ENCODE measurements around the gene VPS35L. TPM values are rescaled to one million over a fixed set of nuclear protein-coding genes. Genes with fewer than 3 reads are reported as not detected.

The VPS35L gene
- total and polyA plus RNA-seq, 5 donors from 2014 or later, result 29.9 to 34.6 (median 33.7) TPM

DNA sequence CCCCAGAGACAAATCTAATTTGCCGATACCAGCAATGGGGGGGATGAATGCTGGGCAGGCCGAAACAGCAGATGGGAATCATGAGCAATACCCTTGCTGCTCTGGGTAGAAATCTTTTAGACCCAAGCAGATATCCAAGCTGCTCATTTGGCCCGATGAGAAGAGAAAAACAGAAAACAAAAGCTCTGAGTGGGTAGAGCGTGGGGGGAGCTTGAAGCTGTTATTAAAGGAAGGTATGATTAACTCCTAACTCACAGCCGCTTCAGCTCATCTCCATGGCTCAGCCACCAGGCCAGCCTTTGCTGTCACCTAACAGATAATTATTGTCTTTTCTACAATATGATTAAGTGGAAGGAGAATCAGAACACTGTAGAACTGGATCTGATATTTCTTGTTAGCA, 58.3 kb downstream of the VPS35L start:
- no peak overlapping the region for H3K27ac ChIP-seq (ENCODE audit: insufficient read depth, low read length, poor library complexity, severe bottlenecking)
- H3K36me3 Mint-ChIP-seq, result peaks cover 45% of the 10 kb centered on the region
- H3K27me3 ChIP-seq (ENCODE audit: control insufficient read depth, insufficient read depth, low read length), result no peaks in the 10 kb centered on the region
- no peak overlapping the region for H3K4me3 Mint-ChIP-seq
- no peaks in the 10 kb centered on the region for H3K4me1 Mint-ChIP-seq
- no peaks in the 10 kb centered on the region for H3K4me1 ChIP-seq (ENCODE audit: control insufficient read depth, insufficient read depth, low read length, poor library complexity, severe bottlenecking)
- H3K27me3 Mint-ChIP-seq, result no peaks in the 10 kb centered on the region
- H3K9me3 ChIP-seq (ENCODE audit: control insufficient read depth in 2 of 2, low read length in 2 of 2), result no peaks in the 10 kb centered on the region
- peak overlapping the region in 1 of 3 donors; percentile 68 for H3K27ac Mint-ChIP-seq
- ATAC-seq (ENCODE audit: low read depth in 2 of 2), result no peak
- peaks cover 0 to 2% (median 0%) of the 10 kb centered on the region in 7 donors for H3K9me3 Mint-ChIP-seq
- no peak overlapping the region for H3K4me3 ChIP-seq (ENCODE audit: low read depth, low read length)
- H3K36me3 ChIP-seq (ENCODE audit: control insufficient read depth, insufficient read depth, low read length), result peaks cover 25% of the 10 kb centered on the region
- DNase-seq, result no peak

DNA sequence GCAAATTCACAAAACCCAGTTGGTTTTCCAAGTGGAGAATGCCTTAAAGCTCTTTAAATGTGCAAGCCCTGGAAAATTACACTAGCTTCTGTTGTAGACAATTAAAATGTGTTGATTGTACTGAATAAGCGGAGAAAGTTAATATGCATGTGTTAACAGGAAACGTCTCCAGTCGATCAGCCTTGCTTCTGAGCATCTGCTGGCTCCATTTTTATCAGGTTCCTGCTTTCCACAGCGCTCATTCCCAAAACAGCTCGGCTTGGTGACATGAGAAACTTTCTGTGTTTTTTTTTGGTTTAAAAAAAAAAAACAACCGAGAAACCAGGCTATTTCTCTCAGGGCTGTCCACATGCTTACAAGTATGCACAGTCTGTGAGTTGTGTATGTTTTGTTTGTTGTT, 60.7 kb downstream of the VPS35L start:
- no peaks in the 10 kb centered on the region for H3K9me3 ChIP-seq (ENCODE audit: control insufficient read depth in 2 of 2, low read length in 2 of 2)
- H3K4me1 ChIP-seq (ENCODE audit: control insufficient read depth, insufficient read depth, low read length, poor library complexity, severe bottlenecking), result no peaks in the 10 kb centered on the region
- H3K27me3 ChIP-seq (ENCODE audit: control insufficient read depth, insufficient read depth, low read length), result no peaks in the 10 kb centered on the region
- H3K4me3 Mint-ChIP-seq, result no peak overlapping the region
- ATAC-seq (ENCODE audit: low read depth in 2 of 2), result no peak
- DNase-seq, result no peak
- no peak overlapping the region for H3K27ac Mint-ChIP-seq
- peaks cover 8% of the 10 kb centered on the region for H3K36me3 ChIP-seq (ENCODE audit: control insufficient read depth, insufficient read depth, low read length)
- no peak overlapping the region for H3K4me3 ChIP-seq (ENCODE audit: low read depth, low read length)
- H3K4me1 Mint-ChIP-seq, result no peaks in the 10 kb centered on the region
- no peak overlapping the region for H3K27ac ChIP-seq (ENCODE audit: insufficient read depth, low read length, poor library complexity, severe bottlenecking)
- H3K27me3 Mint-ChIP-seq, result no peaks in the 10 kb centered on the region
- H3K36me3 Mint-ChIP-seq, result peaks cover 38% of the 10 kb centered on the region
- no peaks in the 10 kb centered on the region for H3K9me3 Mint-ChIP-seq

DNA sequence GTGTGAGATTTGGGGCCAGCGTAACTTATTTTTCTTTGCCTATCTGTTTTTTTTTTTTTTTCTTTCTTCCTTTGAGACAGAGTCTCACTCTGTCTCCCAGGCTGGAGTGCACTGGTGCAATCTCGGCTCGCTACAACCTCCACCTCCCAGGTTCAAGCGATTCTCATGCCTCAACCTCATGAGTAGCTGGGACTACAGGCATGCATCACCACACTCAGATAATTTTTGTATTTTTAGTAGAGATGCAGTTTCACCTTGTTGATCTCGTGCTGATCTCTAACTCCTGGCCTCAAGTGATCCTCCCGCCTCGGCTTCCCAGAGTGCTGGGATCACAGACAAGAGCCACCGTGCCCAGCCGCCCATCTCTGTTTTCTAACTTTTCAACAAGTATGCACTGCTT, 63.4 kb downstream of the VPS35L start:
- H3K9me3 ChIP-seq (ENCODE audit: control insufficient read depth in 2 of 2, low read length in 2 of 2), result no peaks in the 10 kb centered on the region
- Mint-ChIP-seq H3K4me1 (no peaks in the 10 kb centered on the region), H3K4me3 (no peak overlapping the region), H3K36me3 (peaks cover 31% of the 10 kb centered on the region), H3K27ac (no peak overlapping the region), H3K27me3 (no peaks in the 10 kb centered on the region), H3K9me3 (no peaks in the 10 kb centered on the region)
- no peak overlapping the region for H3K4me3 ChIP-seq (ENCODE audit: low read depth, low read length)
- no peaks in the 10 kb centered on the region for H3K36me3 ChIP-seq (ENCODE audit: control insufficient read depth, insufficient read depth, low read length)
- no peak overlapping the region for H3K27ac ChIP-seq (ENCODE audit: insufficient read depth, low read length, poor library complexity, severe bottlenecking)
- ATAC-seq (ENCODE audit: low read depth in 2 of 2) (no peak), DNase-seq (no peak)
- H3K4me1 ChIP-seq (ENCODE audit: control insufficient read depth, insufficient read depth, low read length, poor library complexity, severe bottlenecking), result no peaks in the 10 kb centered on the region
- H3K27me3 ChIP-seq (ENCODE audit: control insufficient read depth, insufficient read depth, low read length), result no peaks in the 10 kb centered on the region

DNA sequence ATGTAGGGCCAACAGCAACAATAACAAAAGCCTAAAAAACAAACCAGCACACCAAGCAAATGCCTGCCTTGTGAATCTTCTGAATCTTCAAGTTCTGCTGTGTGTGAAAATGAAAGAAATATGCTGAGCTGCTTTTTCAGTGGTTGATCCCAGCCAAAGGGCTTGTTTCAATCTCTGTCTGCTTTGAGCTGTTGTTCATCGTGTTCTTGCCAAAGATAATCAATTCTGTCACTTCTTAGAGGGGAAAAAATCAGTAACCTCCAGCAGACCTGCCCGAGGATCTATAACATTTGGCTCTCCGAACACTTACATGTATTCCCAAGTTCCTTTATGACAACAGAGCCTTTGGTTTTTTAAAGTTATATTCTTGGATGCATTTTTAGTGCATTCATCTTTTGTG, 65.9 kb downstream of the VPS35L start:
- DNase-seq (no peak), ATAC-seq (ENCODE audit: low read depth in 2 of 2) (no peak)
- Mint-ChIP-seq H3K36me3 (peaks cover 31% of the 10 kb centered on the region), H3K27me3 (no peaks in the 10 kb centered on the region), H3K4me3 (no peak overlapping the region), H3K9me3 (no peaks in the 10 kb centered on the region), H3K4me1 (no peaks in the 10 kb centered on the region), H3K27ac (peak overlapping the region in 1 of 3 donors; percentile 67)
- Histone ChIP-seq H3K27ac (ENCODE audit: insufficient read depth, low read length, poor library complexity, severe bottlenecking) (no peak overlapping the region), H3K36me3 (ENCODE audit: control insufficient read depth, insufficient read depth, low read length) (no peaks in the 10 kb centered on the region), H3K9me3 (ENCODE audit: control insufficient read depth in 2 of 2, low read length in 2 of 2) (no peaks in the 10 kb centered on the region), H3K4me1 (ENCODE audit: control insufficient read depth, insufficient read depth, low read length, poor library complexity, severe bottlenecking) (no peaks in the 10 kb centered on the region), H3K4me3 (ENCODE audit: low read depth, low read length) (no peak overlapping the region), H3K27me3 (ENCODE audit: control insufficient read depth, insufficient read depth, low read length) (no peaks in the 10 kb centered on the region)

DNA sequence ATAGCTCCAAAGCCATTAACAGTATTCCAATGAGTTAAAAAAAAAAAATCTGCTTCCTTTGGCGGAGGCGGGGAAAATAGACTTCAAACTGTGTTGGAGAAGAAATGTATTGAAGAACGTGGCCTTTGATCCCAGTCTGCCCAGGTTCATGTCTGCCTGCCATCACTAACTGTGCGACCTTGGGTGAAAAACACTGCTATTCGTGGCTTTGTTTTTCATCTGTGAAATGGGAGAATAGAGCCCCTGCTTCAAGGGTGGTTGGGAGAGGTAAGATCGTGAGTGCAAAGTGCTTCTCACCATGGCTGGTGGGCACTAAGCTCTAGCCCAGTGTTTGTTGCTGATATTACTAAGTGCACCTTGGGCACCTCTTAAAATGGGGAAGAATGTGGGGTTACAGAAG, 69.5 kb downstream of the VPS35L start:
- Mint-ChIP-seq H3K4me1 (peaks cover 0 to 6% (median 0%) of the 10 kb centered on the region in 4 donors), H3K27me3 (no peaks in the 10 kb centered on the region), H3K4me3 (no peak overlapping the region), H3K9me3 (no peaks in the 10 kb centered on the region), H3K27ac (no peak overlapping the region), H3K36me3 (peaks cover 35% of the 10 kb centered on the region)
- no peaks in the 10 kb centered on the region for H3K27me3 ChIP-seq (ENCODE audit: control insufficient read depth, insufficient read depth, low read length)
- no peak overlapping the region for H3K4me3 ChIP-seq (ENCODE audit: low read depth, low read length)
- H3K9me3 ChIP-seq (ENCODE audit: control insufficient read depth in 2 of 2, low read length in 2 of 2), result no peaks in the 10 kb centered on the region
- ATAC-seq (ENCODE audit: low read depth in 2 of 2), result no peak
- peaks cover 6% of the 10 kb centered on the region for H3K36me3 ChIP-seq (ENCODE audit: control insufficient read depth, insufficient read depth, low read length)
- no peak for DNase-seq
- H3K4me1 ChIP-seq (ENCODE audit: control insufficient read depth, insufficient read depth, low read length, poor library complexity, severe bottlenecking), result no peaks in the 10 kb centered on the region
- no peak overlapping the region for H3K27ac ChIP-seq (ENCODE audit: insufficient read depth, low read length, poor library complexity, severe bottlenecking)

DNA sequence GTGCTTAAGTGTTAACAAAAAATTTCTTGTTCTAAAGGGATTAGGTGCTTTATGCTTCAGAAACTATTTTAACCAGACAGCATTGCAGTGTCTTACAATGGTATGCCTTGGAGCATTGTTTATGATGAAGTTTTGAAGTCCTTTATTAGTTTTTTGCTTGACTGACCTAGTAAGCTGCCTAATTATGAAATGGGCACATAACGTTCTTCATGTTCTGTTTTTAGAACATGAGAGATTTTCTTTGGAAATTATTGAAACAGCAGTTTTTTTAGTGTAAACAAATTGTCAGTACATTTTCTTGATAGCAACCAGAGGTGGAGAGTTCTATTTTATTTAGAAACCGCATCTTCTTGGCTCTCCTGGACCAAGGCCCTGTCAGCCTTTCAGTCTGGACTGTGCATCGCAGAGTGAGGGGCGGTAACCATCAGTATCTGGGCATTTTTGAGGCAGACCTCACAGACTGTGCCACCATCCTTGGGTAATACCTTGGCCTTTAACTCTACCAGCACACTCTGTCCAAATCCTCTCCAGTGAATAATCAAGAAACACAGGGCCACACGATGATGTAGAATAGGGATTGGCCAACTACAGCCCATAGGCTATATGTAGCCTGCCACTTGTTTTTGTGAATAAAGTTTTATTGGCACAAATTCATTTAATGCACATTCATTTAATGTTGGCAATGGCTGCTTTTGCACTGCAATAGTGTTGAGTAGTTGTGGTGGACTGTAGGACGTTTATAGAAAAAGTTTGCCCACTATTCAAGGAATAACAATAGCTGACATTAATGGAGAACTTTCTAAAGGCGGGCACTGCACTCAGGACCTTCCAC, 81.1 kb downstream of the VPS35L start:
- ATAC-seq (ENCODE audit: low read depth in 2 of 2) (no peak), DNase-seq (no peak)
- peaks cover 9 to 17% (median 11%) of the 10 kb centered on the region in 4 donors for H3K4me1 Mint-ChIP-seq
- H3K27ac Mint-ChIP-seq, result peak overlapping the region in 1 of 3 donors; percentile 15
- peaks cover 12% of the 10 kb centered on the region for H3K4me1 ChIP-seq (ENCODE audit: control insufficient read depth, insufficient read depth, low read length, poor library complexity, severe bottlenecking)
- no peak overlapping the region for H3K27ac ChIP-seq (ENCODE audit: insufficient read depth, low read length, poor library complexity, severe bottlenecking)
- no peaks in the 10 kb centered on the region for H3K9me3 ChIP-seq (ENCODE audit: control insufficient read depth in 2 of 2, low read length in 2 of 2)
- no peaks in the 10 kb centered on the region for H3K27me3 ChIP-seq (ENCODE audit: control insufficient read depth, insufficient read depth, low read length)
- peaks cover 48% of the 10 kb centered on the region for H3K36me3 Mint-ChIP-seq
- H3K27me3 Mint-ChIP-seq, result no peaks in the 10 kb centered on the region
- H3K4me3 Mint-ChIP-seq, result no peak overlapping the region
- no peaks in the 10 kb centered on the region for H3K9me3 Mint-ChIP-seq
- H3K4me3 ChIP-seq (ENCODE audit: low read depth, low read length), result no peak overlapping the region
- peaks cover 41% of the 10 kb centered on the region for H3K36me3 ChIP-seq (ENCODE audit: control insufficient read depth, insufficient read depth, low read length)

DNA sequence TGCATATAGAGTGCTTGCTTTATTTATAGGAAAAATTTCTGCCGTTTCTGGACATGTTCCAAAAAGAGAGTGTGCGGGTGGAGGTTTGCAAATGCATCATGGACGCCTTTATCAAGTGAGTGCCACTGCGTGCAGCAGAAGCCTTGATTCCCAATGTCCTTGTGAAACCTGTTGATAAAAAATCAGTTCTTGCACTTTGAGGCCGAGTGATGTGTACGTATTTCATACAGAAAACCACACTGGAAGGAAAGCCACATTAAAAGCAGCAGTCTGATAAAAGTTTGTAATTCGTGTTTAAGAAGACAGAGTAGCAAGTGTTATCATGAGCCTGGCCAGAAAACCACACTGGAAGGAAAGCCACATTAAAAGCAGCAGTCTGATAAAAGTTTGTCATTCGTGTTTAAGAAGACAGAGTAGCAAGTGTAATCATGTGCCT, 84.5 kb downstream of the VPS35L start:
- Histone ChIP-seq H3K4me1 (ENCODE audit: control insufficient read depth, insufficient read depth, low read length, poor library complexity, severe bottlenecking) (peaks cover 12% of the 10 kb centered on the region), H3K36me3 (ENCODE audit: control insufficient read depth, insufficient read depth, low read length) (peaks cover 30% of the 10 kb centered on the region), H3K27me3 (ENCODE audit: control insufficient read depth, insufficient read depth, low read length) (no peaks in the 10 kb centered on the region), H3K4me3 (ENCODE audit: low read depth, low read length) (peak overlapping the region; percentile 42), H3K27ac (ENCODE audit: insufficient read depth, low read length, poor library complexity, severe bottlenecking) (no peak overlapping the region), H3K9me3 (ENCODE audit: control insufficient read depth in 2 of 2, low read length in 2 of 2) (no peaks in the 10 kb centered on the region)
- no peaks in the 10 kb centered on the region for H3K9me3 Mint-ChIP-seq
- H3K27me3 Mint-ChIP-seq, result no peaks in the 10 kb centered on the region
- peaks cover 9 to 17% (median 11%) of the 10 kb centered on the region in 4 donors for H3K4me1 Mint-ChIP-seq
- peak overlapping the region; percentile 26 to 78 (median 42) for H3K27ac Mint-ChIP-seq
- peaks cover 38% of the 10 kb centered on the region for H3K36me3 Mint-ChIP-seq
- peak; percentile 45 to 79 for ATAC-seq (ENCODE audit: low read depth in 2 of 2)
- H3K4me3 Mint-ChIP-seq, result peak overlapping the region in 3 of 4 donors; percentile 27 to 32 (median 28)
- peak in 2 of 3 donors; percentile 50 to 56 for DNase-seq

DNA sequence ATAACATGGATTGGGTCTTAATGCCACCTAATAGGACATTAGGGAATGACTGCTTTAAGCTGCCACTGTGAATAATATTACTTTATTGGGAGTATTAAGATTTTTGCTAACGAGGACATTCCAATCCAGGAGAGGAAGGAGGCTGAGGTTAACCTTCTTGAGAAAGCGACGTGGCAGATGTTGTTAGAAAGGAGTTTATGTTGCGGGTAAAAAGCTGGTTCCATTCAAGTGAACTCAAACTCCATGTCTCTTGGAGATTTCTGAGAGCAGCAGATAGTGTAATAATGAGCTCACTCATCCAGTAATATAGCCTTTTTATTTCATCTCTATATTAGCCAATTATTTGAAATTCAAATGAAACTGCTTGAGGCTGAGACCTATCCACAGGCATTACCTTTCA, 87.0 kb downstream of the VPS35L start:
- Histone ChIP-seq H3K9me3 (ENCODE audit: control insufficient read depth in 2 of 2, low read length in 2 of 2) (no peaks in the 10 kb centered on the region), H3K27ac (ENCODE audit: insufficient read depth, low read length, poor library complexity, severe bottlenecking) (no peak overlapping the region), H3K4me1 (ENCODE audit: control insufficient read depth, insufficient read depth, low read length, poor library complexity, severe bottlenecking) (peaks cover 12% of the 10 kb centered on the region), H3K36me3 (ENCODE audit: control insufficient read depth, insufficient read depth, low read length) (peaks cover 22% of the 10 kb centered on the region), H3K27me3 (ENCODE audit: control insufficient read depth, insufficient read depth, low read length) (no peaks in the 10 kb centered on the region), H3K4me3 (ENCODE audit: low read depth, low read length) (no peak overlapping the region)
- no peak overlapping the region for H3K4me3 Mint-ChIP-seq
- H3K36me3 Mint-ChIP-seq, result peaks cover 31% of the 10 kb centered on the region
- H3K27ac Mint-ChIP-seq, result no peak overlapping the region
- H3K27me3 Mint-ChIP-seq, result no peaks in the 10 kb centered on the region
- no peaks in the 10 kb centered on the region for H3K9me3 Mint-ChIP-seq
- peaks cover 9 to 17% (median 11%) of the 10 kb centered on the region in 4 donors for H3K4me1 Mint-ChIP-seq
- DNase-seq (no peak), ATAC-seq (ENCODE audit: low read depth in 2 of 2) (no peak)
